HFF-Myc (cell line): ENCODE measurements around the gene HLTF.
"Not testable (repeated sequence)": the region's sequence is repeated elsewhere in the genome, so short reads cannot be mapped to it uniquely, and the experiment has no call there.

Experiments used
- DNase-seq: peaks from one replicate; pipeline ENCODE4 v3.0.0-alpha.2; 2011; ENCODE audit warnings: low read depth; ENCODE audit errors: extremely low read depth
- H3K4me3 ChIP-seq: replicated peaks from 2 replicates; pipeline ENCODE4 v1.5.1; 2011; ENCODE audit warnings: low read depth, mild to moderate bottlenecking, control low read depth, low read length
- TF ChIP-seq, protein P1 (sequence below): IDR thresholded peaks from 2 replicates; pipeline ENCODE4 v1.5.1; 2012; ENCODE audit warnings: mild to moderate bottlenecking, low read depth, low read length, control low read depth; ENCODE audit errors: missing control alignments

HLTF gene

GRCh38 chr3:148997623-148998022, 88.7 kb downstream of the HLTF start:
- DNase-seq: no peak
- TF ChIP-seq, protein P1, sequence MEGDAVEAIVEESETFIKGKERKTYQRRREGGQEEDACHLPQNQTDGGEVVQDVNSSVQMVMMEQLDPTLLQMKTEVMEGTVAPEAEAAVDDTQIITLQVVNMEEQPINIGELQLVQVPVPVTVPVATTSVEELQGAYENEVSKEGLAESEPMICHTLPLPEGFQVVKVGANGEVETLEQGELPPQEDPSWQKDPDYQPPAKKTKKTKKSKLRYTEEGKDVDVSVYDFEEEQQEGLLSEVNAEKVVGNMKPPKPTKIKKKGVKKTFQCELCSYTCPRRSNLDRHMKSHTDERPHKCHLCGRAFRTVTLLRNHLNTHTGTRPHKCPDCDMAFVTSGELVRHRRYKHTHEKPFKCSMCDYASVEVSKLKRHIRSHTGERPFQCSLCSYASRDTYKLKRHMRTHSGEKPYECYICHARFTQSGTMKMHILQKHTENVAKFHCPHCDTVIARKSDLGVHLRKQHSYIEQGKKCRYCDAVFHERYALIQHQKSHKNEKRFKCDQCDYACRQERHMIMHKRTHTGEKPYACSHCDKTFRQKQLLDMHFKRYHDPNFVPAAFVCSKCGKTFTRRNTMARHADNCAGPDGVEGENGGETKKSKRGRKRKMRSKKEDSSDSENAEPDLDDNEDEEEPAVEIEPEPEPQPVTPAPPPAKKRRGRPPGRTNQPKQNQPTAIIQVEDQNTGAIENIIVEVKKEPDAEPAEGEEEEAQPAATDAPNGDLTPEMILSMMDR: no peak
- no peak overlapping the region for H3K4me3 ChIP-seq

GRCh38 chr3:148992635-148993255, 93.6 kb downstream of the HLTF start:
- TF ChIP-seq, protein P1: no peak
- H3K4me3 ChIP-seq: peak overlapping the region; percentile 76

DNA sequence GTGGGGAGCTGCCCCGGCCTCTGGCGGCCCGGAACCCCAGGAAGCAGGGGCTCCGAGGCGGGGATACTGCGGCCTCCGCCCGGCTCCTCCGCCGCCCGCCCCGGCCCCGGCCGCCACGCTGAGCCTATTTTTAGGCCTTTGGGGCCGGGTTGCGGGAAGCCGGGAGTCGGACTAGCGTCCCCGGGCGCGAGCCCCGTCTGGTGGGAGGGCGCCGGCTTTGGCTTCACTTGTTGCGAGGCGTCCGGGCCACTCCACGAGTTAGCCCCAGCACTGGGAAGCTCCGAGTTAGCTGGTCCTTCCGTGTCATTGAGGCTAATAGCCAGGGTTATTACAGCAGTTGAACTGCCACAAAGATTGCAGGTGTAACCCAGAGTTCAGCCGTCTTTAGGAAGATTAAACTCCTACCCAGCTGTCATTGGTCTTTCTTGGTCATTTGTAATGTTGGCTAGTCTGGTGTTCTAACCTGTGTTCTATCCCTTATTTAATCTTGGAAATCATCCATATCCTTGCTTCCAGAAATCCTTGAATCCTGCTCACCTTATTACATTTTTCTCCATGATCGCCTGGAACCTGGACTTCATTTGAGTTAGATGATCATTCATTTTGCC, 94.2 kb downstream of the HLTF start:
- no peak for DNase-seq
- TF ChIP-seq, protein P1: no peak
- H3K4me3 ChIP-seq: peak overlapping the region; percentile 76

More at GRCh38 chr3:148992635-148993255, 93.6 kb downstream of the HLTF start:
- no peak for DNase-seq

GRCh38 chr3:148991219-148992026, 94.9 kb downstream of the HLTF start, which contains the start of gene GYG1:
Gene GYG1, plus strand, starts transcription at chr3:148991540. Its CDS starts 101 bp downstream, at chr3:148991641.
- H3K4me3 ChIP-seq: peak within 1 kb of the TSS; percentile 76
- TF ChIP-seq, protein P1: peak; percentile 33
- DNase-seq: no peak

GRCh38 chr3:148990236-148990635, 96.1 kb downstream of the HLTF start:
- no peak for DNase-seq
- H3K4me3 ChIP-seq: no peak overlapping the region
- TF ChIP-seq, protein P1: no peak

DNA sequence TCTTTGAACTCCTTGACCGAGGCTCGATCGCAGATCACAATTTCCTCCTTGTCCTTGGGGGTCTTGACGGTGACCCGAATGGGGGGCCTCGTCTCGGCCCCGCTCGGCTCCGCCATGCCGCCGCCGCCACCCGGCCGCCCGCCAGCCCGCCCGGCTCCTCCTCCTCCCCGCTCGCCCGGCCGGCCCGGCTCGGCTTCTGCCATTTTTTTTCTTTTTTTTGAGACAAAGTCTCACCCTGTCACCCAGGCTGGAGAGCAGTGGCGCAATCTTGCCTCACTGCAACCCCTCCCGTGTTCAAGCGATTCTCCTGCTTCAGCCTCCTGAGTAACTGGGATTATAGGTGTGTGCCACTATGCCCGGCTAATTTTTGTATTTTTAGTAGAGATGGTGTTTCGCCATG, 98.8 kb downstream of the HLTF start:
- DNase-seq, H3K4me3 ChIP-seq: not testable (repeated sequence)

GRCh38 chr3:148981273-148981672, 105.1 kb downstream of the HLTF start:
- TF ChIP-seq, protein P1: no peak
- H3K4me3 ChIP-seq: no peak overlapping the region
- no peak for DNase-seq
